Measurements from ENCODE around the gene AIMP1.

DNA sequence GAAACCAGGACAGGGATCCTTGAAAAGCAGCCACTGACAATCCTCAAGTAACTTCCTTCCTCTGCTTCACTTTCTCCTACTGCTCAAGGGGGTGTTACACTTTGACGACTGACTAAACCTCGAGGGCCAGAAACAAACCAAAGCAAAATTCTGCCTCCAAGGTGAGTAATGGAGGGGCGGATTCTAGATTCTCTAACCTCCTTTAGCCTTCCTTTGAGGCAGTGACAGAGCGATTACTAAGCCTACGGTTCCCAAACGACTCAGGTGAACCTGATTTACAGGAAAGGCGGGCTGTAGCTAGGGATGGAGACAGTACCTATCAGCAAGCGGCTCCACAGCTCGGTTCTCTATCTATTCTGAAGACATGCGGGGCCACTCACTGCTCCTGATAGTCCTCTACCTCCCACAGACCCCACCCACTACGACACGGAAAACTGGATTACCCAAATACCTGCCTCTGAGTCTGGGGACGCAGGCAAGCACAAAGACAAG, 828 bp upstream of the AIMP1 start:
- TF ChIP-seq, protein P1, sequence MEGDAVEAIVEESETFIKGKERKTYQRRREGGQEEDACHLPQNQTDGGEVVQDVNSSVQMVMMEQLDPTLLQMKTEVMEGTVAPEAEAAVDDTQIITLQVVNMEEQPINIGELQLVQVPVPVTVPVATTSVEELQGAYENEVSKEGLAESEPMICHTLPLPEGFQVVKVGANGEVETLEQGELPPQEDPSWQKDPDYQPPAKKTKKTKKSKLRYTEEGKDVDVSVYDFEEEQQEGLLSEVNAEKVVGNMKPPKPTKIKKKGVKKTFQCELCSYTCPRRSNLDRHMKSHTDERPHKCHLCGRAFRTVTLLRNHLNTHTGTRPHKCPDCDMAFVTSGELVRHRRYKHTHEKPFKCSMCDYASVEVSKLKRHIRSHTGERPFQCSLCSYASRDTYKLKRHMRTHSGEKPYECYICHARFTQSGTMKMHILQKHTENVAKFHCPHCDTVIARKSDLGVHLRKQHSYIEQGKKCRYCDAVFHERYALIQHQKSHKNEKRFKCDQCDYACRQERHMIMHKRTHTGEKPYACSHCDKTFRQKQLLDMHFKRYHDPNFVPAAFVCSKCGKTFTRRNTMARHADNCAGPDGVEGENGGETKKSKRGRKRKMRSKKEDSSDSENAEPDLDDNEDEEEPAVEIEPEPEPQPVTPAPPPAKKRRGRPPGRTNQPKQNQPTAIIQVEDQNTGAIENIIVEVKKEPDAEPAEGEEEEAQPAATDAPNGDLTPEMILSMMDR (IDR thresholded peaks at IDR 0.05; ENCODE audit: low read depth, low read length): no peak
- no peak for TF ChIP-seq EZH2phosphoT487 (IDR thresholded peaks at IDR 0.05; ENCODE audit: low read depth)
